Thoracic aorta (tissue), 2 donors: ENCODE results near the gene BHLHE41. TPM values are rescaled to one million over a fixed set of nuclear protein-coding genes. Genes with fewer than 3 reads are reported as not detected.

ENCODE experiments used
- ATAC-seq: fragments of 150-250 bp; one replicate; pipeline ENCODE4 v1.8.0; 2017; ENCODE audit warnings: low read depth; ENCODE audit not compliant: insufficient number of reproducible peaks, low FRiP score
- DNase-seq: peaks from one replicate; pipeline ENCODE4 v3.0.0-alpha.2; 2020; ENCODE audit warnings: low spot score
- H3K27ac ChIP-seq, 2 donors: fragments of 200-600 bp; sonication (generic); 1 replicate in 1 of 2; 2 replicates in 1 of 2; pipeline ENCODE4 v1.5.1; 2016; ENCODE audit warnings: mild to moderate bottlenecking in 2 of 2, moderate library complexity in 2 of 2
- H3K27me3 ChIP-seq: fragments of 200-600 bp; sonication (generic); replicated peaks from 2 replicates; pipeline ENCODE4 v1.6.0; 2016; ENCODE audit warnings: mild to moderate bottlenecking; ENCODE audit not compliant: insufficient read depth
- H3K36me3 ChIP-seq: fragments of 200-600 bp; sonication (generic); one replicate; pipeline ENCODE4 v1.5.1; 2016
- H3K4me1 ChIP-seq, 2 donors: fragments of 200-600 bp; sonication (generic); 1 replicate in 1 of 2; 2 replicates in 1 of 2; pipeline versions ENCODE4 v1.5.1 to v1.6.0; 2016; ENCODE audit warnings: low read depth in 2 of 2, mild to moderate bottlenecking in 1 of 2; ENCODE audit not compliant: control insufficient read depth in 1 of 2
- H3K4me3 ChIP-seq: fragments of 200-600 bp; sonication (generic); 2 replicates; pipeline ENCODE4 v1.5.1; 2016; ENCODE audit warnings: mild to moderate bottlenecking
- H3K9me3 ChIP-seq: fragments of 200-600 bp; sonication (generic); 2 replicates; pipeline ENCODE4 v1.5.1; 2016
- total RNA-seq, 2 donors: library from RNA; depleted of rRNA; stranded (reverse); fragments of >200 nt; gene quantifications; one replicate each; pipeline versions ENCODE4 v1.1.0 to v1.2.3, GENCODE V29; 2016
- TF ChIP-seq, protein P1 (sequence below): fragments of 200-600 bp; sonication (generic); IDR thresholded peaks from one replicate; pipeline ENCODE4 v1.5.1; 2019; ENCODE audit warnings: antibody characterized with exemption

Gene BHLHE41
- total RNA-seq, 2 donors from 2014 or later = 7.5 to 29.8 TPM

DNA sequence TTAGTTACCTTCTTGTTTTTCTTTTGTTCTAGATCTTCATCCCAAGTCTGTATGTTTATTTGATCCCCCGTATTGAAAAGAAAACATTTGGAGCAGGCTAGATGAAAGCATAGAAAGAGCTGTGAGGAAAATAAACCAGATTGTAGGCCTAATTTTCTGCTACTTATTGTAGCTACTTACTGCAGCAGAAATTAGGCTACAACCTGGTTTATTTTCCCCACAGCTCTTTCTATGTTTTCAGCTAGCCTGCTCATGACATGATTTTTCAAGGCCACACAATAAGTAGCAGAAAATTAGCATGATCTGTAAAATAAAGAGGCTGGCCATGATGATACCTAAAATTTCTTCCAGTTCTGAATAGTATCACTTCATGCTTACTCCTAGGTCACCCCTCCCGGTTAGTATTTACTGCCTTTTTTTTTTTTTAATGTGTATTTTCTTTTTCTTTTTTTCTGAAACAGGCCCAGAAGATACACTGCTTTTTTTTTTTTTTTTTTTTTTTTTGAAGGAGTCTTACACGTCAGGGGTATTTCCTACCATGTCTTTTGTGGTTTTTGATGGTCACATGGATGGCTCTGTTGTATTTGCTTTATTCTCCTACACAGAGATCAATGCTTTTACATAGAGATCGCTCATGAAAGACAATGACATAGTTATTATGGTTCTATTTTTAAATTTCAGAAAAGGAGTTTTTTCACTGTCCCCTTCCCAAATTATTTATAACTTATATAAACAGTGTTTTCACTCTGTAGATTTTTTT, 32.3 kb downstream of the BHLHE41 start:
- TF ChIP-seq, protein P1, sequence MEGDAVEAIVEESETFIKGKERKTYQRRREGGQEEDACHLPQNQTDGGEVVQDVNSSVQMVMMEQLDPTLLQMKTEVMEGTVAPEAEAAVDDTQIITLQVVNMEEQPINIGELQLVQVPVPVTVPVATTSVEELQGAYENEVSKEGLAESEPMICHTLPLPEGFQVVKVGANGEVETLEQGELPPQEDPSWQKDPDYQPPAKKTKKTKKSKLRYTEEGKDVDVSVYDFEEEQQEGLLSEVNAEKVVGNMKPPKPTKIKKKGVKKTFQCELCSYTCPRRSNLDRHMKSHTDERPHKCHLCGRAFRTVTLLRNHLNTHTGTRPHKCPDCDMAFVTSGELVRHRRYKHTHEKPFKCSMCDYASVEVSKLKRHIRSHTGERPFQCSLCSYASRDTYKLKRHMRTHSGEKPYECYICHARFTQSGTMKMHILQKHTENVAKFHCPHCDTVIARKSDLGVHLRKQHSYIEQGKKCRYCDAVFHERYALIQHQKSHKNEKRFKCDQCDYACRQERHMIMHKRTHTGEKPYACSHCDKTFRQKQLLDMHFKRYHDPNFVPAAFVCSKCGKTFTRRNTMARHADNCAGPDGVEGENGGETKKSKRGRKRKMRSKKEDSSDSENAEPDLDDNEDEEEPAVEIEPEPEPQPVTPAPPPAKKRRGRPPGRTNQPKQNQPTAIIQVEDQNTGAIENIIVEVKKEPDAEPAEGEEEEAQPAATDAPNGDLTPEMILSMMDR = no peak
- Histone ChIP-seq H3K27me3 (no peaks in the 10 kb centered on the region), H3K4me1 (peaks cover 0 to 4% of the 10 kb centered on the region in 2 donors), H3K4me3 (no peak overlapping the region), H3K36me3 (no peaks in the 10 kb centered on the region), H3K9me3 (no peaks in the 10 kb centered on the region), H3K27ac (no peak overlapping the region)
- ATAC-seq = no peak
- DNase-seq = no peak

DNA sequence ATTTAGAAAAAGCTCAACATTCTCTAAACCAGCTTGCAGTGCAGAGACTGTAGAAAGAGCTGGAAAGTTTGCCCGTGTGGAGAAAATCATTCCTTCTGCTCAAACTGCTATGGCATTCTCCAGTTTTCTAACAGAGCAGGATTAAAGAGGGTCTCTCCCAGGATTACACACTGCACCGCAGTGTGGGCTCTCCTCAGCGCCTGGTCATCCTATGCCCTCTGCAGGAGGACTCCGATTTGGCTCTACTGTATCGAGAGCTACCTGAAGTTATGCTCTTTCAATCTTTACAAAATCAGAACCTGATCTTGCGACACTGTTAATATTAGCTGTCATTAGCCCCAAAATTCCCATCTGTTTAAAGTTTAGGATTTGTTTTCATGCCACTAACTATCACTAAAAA, 33.0 kb downstream of the BHLHE41 start:
- no peaks in the 10 kb centered on the region for H3K27me3 ChIP-seq
- H3K36me3 ChIP-seq = no peaks in the 10 kb centered on the region
- H3K27ac ChIP-seq = no peak overlapping the region
- DNase-seq (no peak), ATAC-seq (no peak)
- TF ChIP-seq, protein P1 = no peak
- no peaks in the 10 kb centered on the region for H3K4me1 ChIP-seq
- no peak overlapping the region for H3K4me3 ChIP-seq
- H3K9me3 ChIP-seq = no peaks in the 10 kb centered on the region

DNA sequence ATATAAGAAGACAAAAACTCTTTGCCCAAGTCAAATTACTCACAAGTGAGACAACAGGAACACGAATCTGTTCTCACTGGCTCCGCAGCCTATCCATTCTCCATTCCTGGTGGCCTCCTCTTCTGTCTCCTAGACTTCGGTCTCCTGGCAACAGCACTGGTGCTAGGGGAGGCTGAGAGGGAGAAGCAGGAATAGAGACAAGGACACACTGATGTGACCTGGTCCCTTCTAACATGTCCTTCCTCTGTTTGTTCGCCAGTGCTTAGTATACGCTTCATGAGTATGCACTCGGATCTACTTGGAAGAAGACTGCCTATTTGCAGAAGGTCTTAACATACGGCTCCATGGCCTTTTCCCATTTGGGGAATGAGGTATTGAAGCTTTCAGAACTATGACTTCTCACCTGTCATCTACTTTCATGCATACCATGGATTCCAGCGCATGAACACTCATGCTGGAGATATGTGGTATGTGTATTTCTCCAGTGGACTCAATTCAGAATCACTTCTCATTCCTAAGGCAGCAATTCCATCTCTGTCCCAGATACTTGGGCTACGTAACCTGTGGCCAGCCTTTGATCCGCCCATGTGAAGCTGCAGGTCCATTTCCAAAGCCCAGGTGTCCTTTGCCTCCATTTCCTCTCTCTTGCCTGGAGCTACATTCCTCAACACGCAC, 33.9 kb downstream of the BHLHE41 start:
- H3K4me3 ChIP-seq = no peak overlapping the region
- ATAC-seq (no peak), DNase-seq (no peak)
- TF ChIP-seq, protein P1 = no peak
- H3K36me3 ChIP-seq = no peaks in the 10 kb centered on the region
- no peaks in the 10 kb centered on the region for H3K9me3 ChIP-seq
- no peaks in the 10 kb centered on the region for H3K27me3 ChIP-seq
- H3K4me1 ChIP-seq = no peaks in the 10 kb centered on the region
- no peak overlapping the region for H3K27ac ChIP-seq

DNA sequence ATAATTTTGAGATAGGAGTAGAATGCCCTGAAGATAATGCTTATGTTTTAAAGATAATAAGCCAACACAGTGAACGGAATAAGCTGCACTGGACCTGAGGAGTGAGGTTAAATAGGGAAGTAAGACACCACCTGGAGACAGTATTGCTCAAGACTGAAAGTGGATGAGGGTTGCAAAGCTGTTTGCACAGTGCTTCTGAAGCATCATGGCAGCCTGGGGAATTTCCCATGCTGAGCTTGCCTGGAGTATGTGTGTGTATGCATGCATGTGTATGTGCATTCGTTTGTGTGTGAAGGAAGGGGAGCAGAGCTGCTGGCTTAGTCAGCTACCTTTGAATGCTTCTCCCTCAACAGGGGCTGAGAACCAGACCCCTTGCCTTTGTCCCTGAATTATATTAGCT, 35.8 kb downstream of the BHLHE41 start:
- no peaks in the 10 kb centered on the region for H3K4me1 ChIP-seq
- no peaks in the 10 kb centered on the region for H3K9me3 ChIP-seq
- H3K27me3 ChIP-seq = no peaks in the 10 kb centered on the region
- no peak overlapping the region for H3K4me3 ChIP-seq
- ATAC-seq (no peak), DNase-seq (no peak)
- H3K36me3 ChIP-seq = no peaks in the 10 kb centered on the region
- H3K27ac ChIP-seq = no peak overlapping the region
- TF ChIP-seq, protein P1 = no peak

DNA sequence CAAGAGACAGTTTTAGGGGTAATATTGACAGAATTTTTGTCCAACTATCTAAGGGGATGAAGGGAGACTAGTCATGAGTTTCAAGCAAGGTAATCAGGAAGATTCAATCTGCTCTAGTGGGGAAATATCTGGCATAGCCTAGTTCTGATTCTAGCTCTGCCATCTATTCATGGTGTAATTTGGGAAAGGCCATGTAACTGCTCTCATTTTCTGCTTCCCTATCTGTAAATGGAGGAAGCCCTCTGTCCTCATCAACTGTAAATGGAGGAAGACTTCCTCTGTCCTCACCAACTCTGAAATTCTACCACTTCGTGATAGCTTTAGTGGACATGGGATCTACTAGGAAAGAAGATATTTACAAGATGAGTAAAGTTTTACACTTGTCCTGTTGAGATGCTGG, 37.9 kb downstream of the BHLHE41 start:
- no peaks in the 10 kb centered on the region for H3K9me3 ChIP-seq
- TF ChIP-seq, protein P1 = no peak
- H3K36me3 ChIP-seq = no peaks in the 10 kb centered on the region
- H3K4me1 ChIP-seq = no peaks in the 10 kb centered on the region
- DNase-seq (no peak), ATAC-seq (no peak)
- H3K4me3 ChIP-seq = no peak overlapping the region
- no peaks in the 10 kb centered on the region for H3K27me3 ChIP-seq
- no peak overlapping the region for H3K27ac ChIP-seq
